Vagina (tissue), 2 donors: ENCODE measurements around the gene TOR2A. TPM values are rescaled to one million over a fixed set of nuclear protein-coding genes. Genes with fewer than 3 reads are reported as not detected.

Experiments used
- DNase-seq, 2 donors: peaks; one replicate each; pipeline ENCODE4 v3.0.0-alpha.2; 2017; ENCODE audit errors: extremely low spot score in 2 of 2
- H3K27ac ChIP-seq: fragments of 200-600 bp; sonication (generic); one replicate; pipeline ENCODE4 v1.5.1; 2019
- H3K27me3 ChIP-seq: fragments of 200-600 bp; sonication (generic); one replicate; pipeline ENCODE4 v1.5.1; 2019
- H3K36me3 ChIP-seq, 2 donors: fragments of 200-600 bp; sonication (generic); one replicate each; pipeline ENCODE4 v1.5.1; 2017 to 2019
- H3K4me1 ChIP-seq: fragments of 200-600 bp; sonication (generic); one replicate; pipeline ENCODE4 v1.5.1; 2019
- H3K4me3 ChIP-seq, 2 donors: fragments of 200-600 bp; sonication (generic); 1 replicate in 1 of 2; 2 replicates in 1 of 2; pipeline ENCODE4 v1.5.1; 2016 to 2019
- H3K9me3 ChIP-seq: fragments of 200-600 bp; sonication (generic); one replicate; pipeline ENCODE4 v1.5.1; 2019
- CTCF ChIP-seq, 3 experiments: fragments of 450-650 bp in 2 of 3; fragments of 200-600 bp in 1 of 3; sonication (generic) in 1 of 3; IDR thresholded peaks; one replicate each; pipeline ENCODE4 v1.5.1; 2017 to 2019; ENCODE audit warnings: antibody characterized with exemption in 3 of 3, mild to moderate bottlenecking in 2 of 3, moderate library complexity in 2 of 3
- POLR2A ChIP-seq, 2 donors: fragments of 450-650 bp; IDR thresholded peaks; one replicate each; pipeline ENCODE4 v1.6.1; 2017; ENCODE audit warnings: antibody characterized with exemption in 2 of 2, mild to moderate bottlenecking in 2 of 2, moderate library complexity in 2 of 2
- POLR2AphosphoS5 ChIP-seq, 2 donors: sonication (generic); formaldehyde crosslinking; IDR thresholded peaks; one replicate each; pipeline ENCODE4 v1.9.0; 2017; ENCODE audit warnings: antibody characterized with exemption in 2 of 2, mild to moderate bottlenecking in 2 of 2, low read depth in 1 of 2; ENCODE audit not compliant: insufficient read depth in 1 of 2
- intact Hi-C: fragments of 100-400 bp; cut with DNase I; formaldehyde crosslinking; loops from one replicate; pipeline ENCODE4 v1.15.1; 2023
- total RNA-seq: library from RNA; depleted of rRNA; stranded (reverse); fragments of >200 nt; gene quantifications from one replicate; pipeline ENCODE4 v1.2.3, GENCODE V29; 2016

The TOR2A gene
- total RNA-seq, 1 donor from 2014 or later: 12.3 TPM

DNA sequence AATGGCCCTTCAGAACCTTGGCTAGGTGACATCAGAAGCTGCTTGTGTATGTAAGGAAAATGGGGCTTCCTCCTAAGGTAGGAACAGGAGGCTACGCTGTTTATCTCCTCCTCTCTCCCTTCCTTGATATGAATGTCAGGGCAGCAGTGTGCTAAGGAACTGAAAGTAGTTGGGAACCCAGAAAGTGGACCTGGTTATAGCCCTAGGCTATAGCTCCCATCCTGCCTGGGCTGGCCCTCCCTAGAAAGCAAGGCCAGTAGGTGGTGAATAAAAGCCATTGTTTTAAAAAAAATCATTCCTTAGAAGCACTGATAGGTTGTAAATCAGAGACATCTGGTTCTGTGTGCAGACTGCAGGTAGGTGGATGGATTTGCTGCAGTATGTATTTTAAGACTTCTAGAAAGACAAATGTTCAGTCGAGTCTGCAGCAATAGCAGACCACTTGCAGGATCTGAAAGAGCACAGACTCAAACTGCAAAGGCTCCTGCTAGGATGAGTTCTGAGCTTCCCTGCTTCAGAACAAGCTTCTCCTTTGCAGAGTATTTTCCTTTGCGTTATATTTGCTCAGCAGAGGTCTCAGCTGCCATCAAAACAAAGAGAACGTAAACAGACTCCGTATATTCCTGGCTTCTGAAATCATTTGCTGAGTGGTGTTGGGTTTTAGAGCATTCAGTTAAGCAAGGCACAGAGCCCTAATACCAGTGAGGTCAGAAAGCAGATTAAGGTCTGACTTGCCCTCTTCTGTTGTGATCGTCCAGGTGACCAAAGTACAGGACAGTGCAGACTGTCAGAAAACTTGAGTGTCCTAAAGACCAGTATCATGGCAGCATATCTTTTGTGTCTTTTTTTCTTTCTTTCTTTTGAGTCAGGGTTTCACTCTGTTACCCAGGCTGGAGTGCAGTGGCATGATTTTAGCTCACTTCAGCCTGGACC, 48.4 kb downstream of the TOR2A start:
- intact Hi-C loops: no loop called here

DNA sequence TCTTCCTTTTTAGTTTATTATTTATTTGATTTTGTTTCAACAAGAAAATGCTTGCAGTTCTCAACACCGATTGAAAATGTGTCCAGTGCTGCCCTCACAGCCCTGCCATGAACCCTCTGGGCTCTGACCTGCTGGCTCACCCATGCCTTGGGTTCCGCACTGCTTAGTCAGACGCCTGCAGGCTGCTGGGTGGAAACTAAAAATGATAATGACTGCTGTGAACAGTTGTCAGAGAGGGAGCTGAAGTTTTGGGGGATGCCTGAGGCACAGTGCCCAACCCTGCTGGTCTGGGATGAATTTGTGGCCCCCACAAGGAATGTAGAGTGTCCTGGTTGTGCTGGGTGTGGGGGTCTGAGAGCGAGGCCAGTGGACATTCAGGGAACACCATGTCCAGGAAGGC, 50.5 kb downstream of the TOR2A start:
- intact Hi-C loops: no loop called here
- Histone ChIP-seq H3K36me3 (peaks cover 0 to 53% of the 10 kb centered on the region in 2 donors), H3K4me3 (no peak overlapping the region), H3K27me3 (no peaks in the 10 kb centered on the region), H3K4me1 (no peaks in the 10 kb centered on the region), H3K9me3 (no peaks in the 10 kb centered on the region), H3K27ac (no peak overlapping the region)
- no peak for DNase-seq
- TF ChIP-seq POLR2A (IDR thresholded peaks at IDR 0.05): no peak
- no peak for TF ChIP-seq CTCF (IDR thresholded peaks at IDR 0.05)
- no peak for TF ChIP-seq POLR2AphosphoS5 (IDR thresholded peaks at IDR 0.05; ENCODE audit: insufficient read depth in 1 of 2, low read depth in 1 of 2)

More for the DNA sequence above, 48.4 kb downstream of the TOR2A start:
- no peak overlapping the region for H3K4me3 ChIP-seq
- DNase-seq: no peak
- no peak overlapping the region for H3K27ac ChIP-seq
- peaks cover 0 to 41% of the 10 kb centered on the region in 2 donors for H3K36me3 ChIP-seq
- TF ChIP-seq CTCF (IDR thresholded peaks at IDR 0.05): no peak
- TF ChIP-seq POLR2AphosphoS5 (IDR thresholded peaks at IDR 0.05; ENCODE audit: insufficient read depth in 1 of 2, low read depth in 1 of 2): no peak
- TF ChIP-seq POLR2A (IDR thresholded peaks at IDR 0.05): no peak
- H3K4me1 ChIP-seq: no peaks in the 10 kb centered on the region
- H3K27me3 ChIP-seq: no peaks in the 10 kb centered on the region
- H3K9me3 ChIP-seq: no peaks in the 10 kb centered on the region

- Histone ChIP-seq H3K36me3 (peaks cover 0 to 59% of the 10 kb centered on the region in 2 donors), H3K27me3 (no peaks in the 10 kb centered on the region), H3K4me3 (no peak overlapping the region), H3K4me1 (no peaks in the 10 kb centered on the region), H3K9me3 (no peaks in the 10 kb centered on the region), H3K27ac (no peak overlapping the region)
- intact Hi-C loops: no loop called here
- DNase-seq: no peak
- TF ChIP-seq POLR2A (IDR thresholded peaks at IDR 0.05): no peak
- TF ChIP-seq CTCF (IDR thresholded peaks at IDR 0.05): no peak
- no peak for TF ChIP-seq POLR2AphosphoS5 (IDR thresholded peaks at IDR 0.05; ENCODE audit: insufficient read depth in 1 of 2, low read depth in 1 of 2)
These were observed 51.4 kb downstream of the TOR2A start for GRCh38 chr9:127683723-127684122.

GRCh38 chr9:127682351-127683136, 52.5 kb downstream of the TOR2A start:
- Histone ChIP-seq H3K4me3 (no peak overlapping the region), H3K36me3 (peaks cover 0 to 58% of the 10 kb centered on the region in 2 donors), H3K4me1 (no peaks in the 10 kb centered on the region), H3K9me3 (no peaks in the 10 kb centered on the region), H3K27me3 (no peaks in the 10 kb centered on the region), H3K27ac (no peak overlapping the region)
- no peak for TF ChIP-seq CTCF (IDR thresholded peaks at IDR 0.05)
- no peak for TF ChIP-seq POLR2AphosphoS5 (IDR thresholded peaks at IDR 0.05; ENCODE audit: insufficient read depth in 1 of 2, low read depth in 1 of 2)
- TF ChIP-seq POLR2A (IDR thresholded peaks at IDR 0.05): no peak
- intact Hi-C loops: no loop called here
- no peak for DNase-seq

Other genes with a start within 250 kb of the TOR2A start
- gene STXBP1, start 123.0 kb downstream of the TOR2A start, total RNA-seq: 56.2 TPM
- not detected for gene CFAP157, start 28.3 kb downstream of the TOR2A start, total RNA-seq
- gene PTRH1, start 19.6 kb downstream of the TOR2A start, total RNA-seq: 2.2 TPM
- 0.25 TPM for gene TTC16, start 19.2 kb downstream of the TOR2A start, total RNA-seq
- 19.6 TPM for gene SH2D3C, start 43.4 kb upstream of the TOR2A start, total RNA-seq
- 66.3 TPM for gene CDK9, start 50.7 kb upstream of the TOR2A start, total RNA-seq
- 99.7 TPM for gene FPGS, start 67.6 kb upstream of the TOR2A start, total RNA-seq
- 130 TPM for gene ENG, start 119.4 kb upstream of the TOR2A start, total RNA-seq
- 33.4 TPM for gene AK1, start 142.4 kb upstream of the TOR2A start, total RNA-seq
- gene ST6GALNAC6, start 164.3 kb upstream of the TOR2A start, total RNA-seq: 108 TPM
- 33.1 TPM for gene ST6GALNAC4, start 181.7 kb upstream of the TOR2A start, total RNA-seq
- gene PIP5KL1, start 195.5 kb upstream of the TOR2A start, total RNA-seq: 10.3 TPM
- 17.7 TPM for gene DPM2, start 202.6 kb upstream of the TOR2A start, total RNA-seq
- gene EEIG1, start 245.7 kb upstream of the TOR2A start, total RNA-seq: 30.9 TPM